ENCODE data around the gene ONECUT3.

- TF ChIP-seq POLR2A (IDR thresholded peaks at IDR 0.05; ENCODE audit: low read length) = no peak
- TF ChIP-seq GATA1 (IDR thresholded peaks at IDR 0.05; ENCODE audit: low read depth, low read length) = no peak
Measured at GRCh38 chr19:1819341-1820255, 66.3 kb downstream of the ONECUT3 start.
